HG03064 (cell line): ENCODE data around the gene BCL2L11.

Source experiments
- ATAC-seq: cut with Tn5 transposase; IDR thresholded peaks from one replicate; pipeline ENCODE4 v1.9.1; 2021; ENCODE audit warnings: low read depth; ENCODE audit not compliant: unreplicated experiment

BCL2L11 gene

DNA sequence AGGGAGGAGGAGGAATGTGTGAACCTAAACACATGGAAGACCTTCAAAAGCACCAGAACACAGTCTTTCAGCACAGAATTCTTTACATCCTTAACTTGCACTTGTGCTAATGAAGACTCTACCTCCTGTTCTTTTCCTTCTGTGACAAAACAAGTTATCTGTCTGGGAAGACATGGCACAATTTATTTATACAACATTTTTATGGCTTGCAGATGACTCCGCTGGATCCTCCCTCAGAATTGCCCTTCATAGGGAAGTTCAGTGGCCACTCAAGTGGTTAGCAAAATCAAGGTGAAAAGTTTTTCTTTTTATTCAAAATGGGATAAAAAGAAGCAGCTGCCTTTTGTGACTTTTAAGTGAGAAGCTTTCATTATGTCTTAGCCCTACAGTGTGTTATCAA is 21.4 kb downstream of the BCL2L11 start:
- ATAC-seq, result no peak

DNA sequence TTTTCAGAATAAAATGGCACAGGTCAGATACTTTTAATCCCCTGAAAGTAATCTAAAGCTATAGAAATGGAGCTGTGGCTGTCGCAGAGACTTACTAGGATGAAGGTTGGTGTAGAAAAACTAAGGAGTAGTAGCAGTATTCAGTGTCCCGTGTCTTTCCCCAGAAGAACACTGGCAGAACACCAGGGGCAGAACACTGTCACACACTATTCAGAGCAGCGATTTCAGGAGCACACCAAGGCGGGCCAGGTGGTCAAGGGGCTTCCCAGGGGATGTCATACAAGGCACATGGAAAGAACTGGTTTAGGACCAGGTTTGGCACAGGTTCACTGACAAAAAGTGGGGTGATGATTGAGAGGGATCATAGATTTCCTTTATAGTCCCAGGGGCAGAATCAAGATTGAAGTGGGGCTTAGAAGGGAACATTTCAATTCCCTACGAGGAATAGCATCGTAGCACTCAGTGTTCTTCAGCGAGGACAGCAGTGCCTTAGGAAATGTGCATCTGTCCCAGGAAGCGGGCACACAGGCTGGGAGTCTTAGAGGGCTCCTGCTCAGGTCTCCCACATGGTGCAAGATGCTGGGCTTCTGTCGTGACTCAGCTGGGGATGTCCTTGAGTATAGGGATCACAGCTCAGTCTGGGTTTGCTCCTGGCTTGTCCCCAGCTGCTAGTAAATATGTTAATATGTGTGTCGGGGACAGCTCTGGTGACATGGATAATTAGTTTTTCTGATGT is 22.6 kb downstream of the BCL2L11 start:
- ATAC-seq, result no peak

DNA sequence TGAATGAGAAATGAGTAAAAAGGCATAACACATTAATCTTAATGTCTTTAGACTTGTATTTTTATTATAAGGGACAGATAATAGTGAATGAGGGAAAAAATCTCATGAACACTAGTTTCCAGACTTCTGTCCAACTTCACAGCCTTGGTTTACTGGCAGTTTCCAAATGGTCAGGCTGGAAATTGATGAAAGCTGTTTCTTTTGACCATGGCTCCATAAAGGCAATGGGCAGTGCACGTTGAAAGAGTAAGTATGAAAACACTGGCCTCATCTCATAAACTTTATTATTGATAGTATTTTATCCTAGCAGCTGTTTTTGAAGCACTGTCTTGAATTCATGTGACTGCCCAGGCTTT is 23.1 kb downstream of the BCL2L11 start:
- ATAC-seq, result no peak

GRCh38 chr2:111145103-111145760 is 24.5 kb downstream of the BCL2L11 start:
- ATAC-seq, result no peak

- ATAC-seq, result no peak
These were observed 25.2 kb downstream of the BCL2L11 start for GRCh38 chr2:111145951-111146350.

GRCh38 chr2:111148225-111148873 is 27.6 kb downstream of the BCL2L11 start:
- no peak for ATAC-seq

- ATAC-seq, result no peak
These were observed 28.2 kb downstream of the BCL2L11 start for GRCh38 chr2:111148925-111149324.

DNA sequence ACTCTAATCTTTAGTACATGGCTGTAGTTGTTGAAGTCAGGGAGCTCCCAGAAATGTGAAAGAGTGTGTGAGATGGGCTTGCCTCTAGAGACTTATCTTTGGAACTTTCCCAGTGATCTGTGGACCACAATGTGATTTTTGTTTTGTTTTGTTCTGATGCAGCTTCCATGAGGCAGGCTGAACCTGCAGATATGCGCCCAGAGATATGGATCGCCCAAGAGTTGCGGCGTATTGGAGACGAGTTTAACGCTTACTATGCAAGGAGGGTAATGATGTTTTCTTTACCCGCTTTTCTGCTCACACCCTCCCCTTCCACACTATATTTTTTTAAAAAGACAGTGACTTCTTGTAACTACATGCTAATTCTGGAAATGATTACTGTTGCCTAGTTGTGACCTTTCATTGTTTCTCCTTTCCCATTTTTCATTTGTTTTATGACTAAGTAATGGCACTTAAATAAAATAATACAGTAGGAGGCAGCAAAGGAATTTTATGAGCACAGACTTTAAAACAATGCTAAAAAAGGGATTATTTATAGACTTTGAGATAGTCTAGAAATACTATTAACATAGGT is 29.3 kb downstream of the BCL2L11 start:
- no peak for ATAC-seq

DNA sequence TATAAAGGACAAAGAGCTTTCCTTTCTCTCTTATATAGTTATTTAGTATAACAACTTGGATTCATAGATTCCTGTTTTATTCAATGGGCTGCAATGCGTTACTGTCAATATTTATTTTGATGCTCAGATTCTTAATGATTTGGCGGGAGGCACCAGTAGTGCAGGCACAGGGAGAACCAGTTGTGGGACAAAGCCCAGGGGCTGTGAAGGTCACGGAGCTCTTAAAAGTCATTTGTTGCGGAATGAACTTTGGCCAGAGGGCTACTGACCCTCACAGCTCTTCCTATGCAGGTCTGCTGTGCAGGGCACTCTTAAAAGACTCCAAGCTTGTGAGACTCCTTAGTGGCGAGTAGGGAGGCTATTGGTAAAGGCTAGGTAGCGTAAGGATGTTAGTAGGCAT is 34.0 kb downstream of the BCL2L11 start:
- ATAC-seq, result no peak

GRCh38 chr2:111155610-111156009 is 34.9 kb downstream of the BCL2L11 start:
- ATAC-seq, result no peak

DNA sequence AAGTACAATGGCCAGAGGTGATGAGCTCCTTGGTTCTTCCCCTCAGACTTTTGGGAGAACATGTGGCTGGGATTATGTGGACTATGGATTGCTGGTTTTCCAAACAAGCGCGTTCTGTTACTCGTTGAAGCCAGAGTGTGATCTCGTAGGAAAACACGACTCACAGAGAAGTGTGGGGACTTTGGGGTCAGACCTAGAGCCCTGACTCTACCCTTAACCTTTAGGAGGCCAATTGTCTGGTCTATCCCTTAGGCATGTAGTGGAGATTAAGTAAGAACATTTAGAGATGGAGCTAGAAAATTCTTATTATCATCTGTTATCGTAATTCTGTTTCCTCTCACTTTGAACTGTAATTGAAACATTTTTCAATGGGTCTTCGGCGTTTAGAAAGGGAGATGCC is 35.8 kb downstream of the BCL2L11 start:
- ATAC-seq, result no peak

DNA sequence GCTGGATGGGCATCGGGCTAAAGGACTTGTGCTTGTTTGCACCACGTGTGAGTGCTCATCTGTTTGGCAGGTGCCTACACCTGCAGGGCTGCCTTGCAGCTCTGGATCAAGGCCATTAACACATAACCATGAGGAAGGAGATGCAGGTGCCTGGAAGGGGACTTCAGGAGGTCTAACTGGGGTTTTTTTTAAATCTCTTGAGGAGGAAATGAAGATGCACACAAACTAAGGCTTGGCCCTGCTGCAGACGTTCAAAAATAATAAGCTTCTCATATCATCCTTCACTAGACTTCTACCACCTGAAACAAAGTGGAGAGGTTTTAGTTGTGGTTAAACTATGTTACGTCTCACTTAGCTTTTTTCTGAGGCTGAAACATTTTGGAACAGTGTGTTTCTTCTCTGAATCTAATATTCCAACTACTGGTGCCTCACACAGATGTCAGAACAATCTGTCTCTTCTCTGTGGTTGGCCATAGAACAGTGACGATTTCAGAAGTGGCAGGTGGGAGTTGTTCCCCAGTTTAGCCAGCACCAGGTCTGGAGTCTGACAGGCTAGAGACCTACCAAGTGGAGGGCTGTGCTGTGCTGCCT is 36.5 kb downstream of the BCL2L11 start:
- ATAC-seq, result peak; percentile 44

GRCh38 chr2:111157798-111158197 is 37.1 kb downstream of the BCL2L11 start:
- peak; percentile 55 for ATAC-seq

DNA sequence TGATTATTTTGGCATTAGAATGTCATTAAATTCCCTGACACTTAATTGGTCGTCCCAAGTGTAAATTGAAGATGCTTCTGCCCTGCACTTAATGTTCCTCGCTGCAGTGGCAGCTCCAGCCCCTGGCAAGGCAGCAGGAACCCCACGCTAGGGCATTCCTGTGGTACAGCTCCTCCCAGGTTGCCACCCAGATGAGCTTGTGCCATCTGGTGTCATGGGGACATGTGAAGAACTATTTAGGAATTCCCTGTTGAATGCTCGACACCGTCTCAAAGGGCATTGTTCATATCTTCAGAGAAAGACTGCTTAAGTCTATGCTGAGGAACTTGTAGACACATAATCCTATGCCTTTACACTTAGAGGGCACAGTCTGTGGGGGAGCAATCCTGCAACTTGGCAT is 38.9 kb downstream of the BCL2L11 start:
- no peak for ATAC-seq

DNA sequence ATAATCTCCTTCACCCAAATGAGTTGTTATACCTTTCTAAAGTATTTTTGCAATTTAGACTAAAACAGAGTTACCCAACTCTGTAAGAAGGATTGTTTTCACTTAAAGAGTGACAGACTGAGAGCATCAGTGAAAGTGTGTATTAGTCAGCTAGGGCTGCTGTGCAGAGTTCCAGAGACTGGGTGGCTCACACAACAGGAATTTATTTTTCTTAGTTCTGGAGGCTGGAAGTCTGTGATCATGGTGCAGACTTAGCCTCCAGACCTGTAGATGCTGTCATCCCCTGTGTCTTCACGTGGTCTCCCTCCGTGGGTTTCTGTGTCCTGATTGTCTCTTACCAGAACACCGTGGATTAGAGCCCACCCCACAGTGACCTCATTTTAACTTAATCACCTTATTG is 40.0 kb downstream of the BCL2L11 start:
- no peak for ATAC-seq

GRCh38 chr2:111161971-111162370 is 41.3 kb downstream of the BCL2L11 start:
- no peak for ATAC-seq

- ATAC-seq, result no peak
These were observed 42.1 kb downstream of the BCL2L11 start for GRCh38 chr2:111162718-111163331.

- ATAC-seq, result no peak
These were observed 43.4 kb downstream of the BCL2L11 start for GRCh38 chr2:111164078-111164477.

DNA sequence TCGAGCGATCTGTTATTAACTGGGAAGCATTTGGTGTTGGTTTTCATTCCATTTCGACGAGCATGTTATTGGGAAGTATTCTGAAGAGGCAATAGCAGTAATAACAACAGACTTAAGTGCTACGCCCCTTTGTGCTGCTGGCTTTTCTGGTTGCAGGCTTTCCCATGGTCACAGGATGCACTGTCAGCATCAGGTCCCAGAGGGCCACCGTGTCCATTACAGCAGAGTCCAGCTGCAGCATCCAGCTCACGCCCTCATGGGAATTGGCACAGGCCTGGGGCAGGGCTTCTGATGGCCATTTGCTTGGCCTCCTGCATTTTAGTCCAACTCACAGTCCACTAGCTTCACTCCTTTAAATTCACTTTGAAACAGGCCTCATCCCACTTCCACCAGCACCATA is 44.4 kb downstream of the BCL2L11 start:
- no peak for ATAC-seq

GRCh38 chr2:111166115-111166514 is 45.4 kb downstream of the BCL2L11 start:
- ATAC-seq, result no peak
